Hematopoietic multipotent progenitor cell treated with erythropoietin and hydrocortisone succinate and interleukin-3 and kit ligand, for 8 days (in vitro differentiated cells): ENCODE data around the gene RBM42.
"Not testable (repeated sequence)": the region's sequence is repeated elsewhere in the genome, so short reads cannot be mapped to it uniquely, and the experiment has no call there.

Experiments used
- DNase-seq: peaks from one replicate; pipeline ENCODE4 v3.0.0-alpha.2; 2015

The RBM42 gene

DNA sequence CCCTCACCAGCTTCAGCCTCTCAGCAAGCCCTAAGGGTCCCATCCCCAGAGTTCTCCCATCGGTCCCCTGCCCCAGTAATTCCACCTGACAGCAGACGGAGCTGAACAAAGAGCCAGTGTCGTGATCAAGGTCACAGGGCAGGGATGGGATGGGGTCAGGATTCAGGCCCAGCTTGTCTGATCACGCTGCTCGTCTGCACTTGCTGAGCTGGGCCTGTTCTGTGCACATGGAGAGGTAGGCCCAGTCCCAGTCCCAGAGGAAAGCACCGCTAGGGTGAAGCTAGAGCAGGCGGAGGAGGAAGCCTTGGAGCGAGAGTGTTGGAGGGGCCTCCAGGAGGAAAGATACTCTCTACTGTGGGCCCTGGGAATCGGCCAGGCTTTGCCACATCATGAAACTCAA lies 7.1 kb upstream of the RBM42 start:
- no peak for DNase-seq

DNA sequence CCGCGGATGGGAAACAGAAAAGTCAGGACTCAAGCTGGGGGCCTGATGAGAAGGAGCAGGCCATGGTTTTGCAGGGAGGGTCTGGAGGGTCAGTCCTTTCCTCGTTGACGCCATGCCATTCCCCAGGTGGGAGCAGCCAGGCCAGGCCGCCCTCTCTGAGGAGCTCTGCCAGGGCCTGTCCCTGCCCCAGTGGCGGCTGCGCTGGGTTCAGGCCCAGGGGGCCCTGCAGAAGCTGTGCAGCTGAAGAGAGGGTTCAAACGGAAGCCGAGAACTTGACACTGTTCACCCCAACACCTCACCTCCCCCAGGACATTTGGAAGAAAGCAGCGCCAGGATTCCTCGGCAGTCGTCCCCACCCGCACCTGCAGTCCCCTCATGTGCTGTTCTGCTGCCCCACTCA lies 6.1 kb upstream of the RBM42 start:
- DNase-seq = no peak

DNA sequence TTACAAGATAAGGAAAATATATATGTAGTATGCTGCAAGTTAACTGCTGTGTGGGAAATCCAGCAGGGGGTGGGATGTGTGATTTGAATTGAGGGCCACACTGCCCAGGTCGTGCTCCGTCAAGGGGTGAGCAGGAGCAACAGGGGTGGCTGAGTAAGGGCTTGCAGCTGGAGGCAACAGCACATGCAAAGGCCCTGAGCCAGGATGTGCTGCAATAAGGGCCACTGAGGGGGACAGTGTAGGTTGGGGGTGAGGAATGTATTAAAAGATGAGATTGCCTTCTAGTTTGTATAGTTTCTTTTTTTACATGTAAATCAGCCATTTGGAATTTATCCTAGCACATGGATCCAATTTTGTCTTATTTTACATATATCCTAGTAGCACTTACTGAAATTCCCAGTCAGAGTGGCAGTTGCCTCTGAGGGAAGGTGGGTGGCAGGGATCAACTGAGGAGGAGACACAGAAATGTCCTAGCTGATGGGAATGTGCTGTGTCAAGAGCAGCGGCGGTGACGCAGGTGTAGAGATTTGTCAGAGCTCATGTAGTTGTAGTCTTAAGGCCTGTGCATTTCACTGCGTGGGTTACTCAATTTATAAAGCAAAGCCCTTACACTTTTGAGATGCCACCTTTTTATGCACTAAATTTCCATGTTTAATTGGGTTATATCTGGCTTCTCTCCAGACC lies 5.4 kb upstream of the RBM42 start:
- DNase-seq = no peak

DNA sequence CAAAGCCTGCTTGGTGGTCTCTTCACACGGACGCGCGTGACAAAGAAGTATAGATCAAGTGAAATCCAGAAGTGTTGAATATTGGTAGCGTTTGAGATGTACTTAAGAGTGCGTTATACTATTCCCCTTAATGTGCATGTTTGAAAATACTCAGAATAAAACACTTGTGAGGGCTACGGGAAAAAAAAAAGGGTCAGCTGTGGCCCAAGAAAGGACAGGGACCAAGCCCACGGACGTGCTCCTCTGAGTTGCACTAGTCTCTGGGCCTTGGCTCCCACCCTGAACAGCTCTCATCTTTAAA lies 622 bp upstream of the RBM42 start:
- DNase-seq = no peak

DNA sequence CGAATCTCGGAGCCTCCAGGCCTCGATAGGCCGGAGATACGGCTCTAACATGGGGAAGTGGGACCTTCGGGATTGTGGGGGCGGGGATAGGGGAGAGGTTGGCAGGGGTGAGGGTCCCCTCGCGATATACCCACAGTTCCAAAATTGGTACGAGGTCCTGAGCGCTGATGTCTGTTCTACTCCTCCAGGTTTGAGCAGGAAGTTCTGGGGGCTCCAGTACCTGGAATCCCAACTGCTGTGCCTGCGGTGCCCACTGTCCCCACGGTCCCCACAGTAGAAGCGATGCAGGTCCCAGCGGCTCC lies 447 bp downstream of the RBM42 start:
- no peak for DNase-seq

DNA sequence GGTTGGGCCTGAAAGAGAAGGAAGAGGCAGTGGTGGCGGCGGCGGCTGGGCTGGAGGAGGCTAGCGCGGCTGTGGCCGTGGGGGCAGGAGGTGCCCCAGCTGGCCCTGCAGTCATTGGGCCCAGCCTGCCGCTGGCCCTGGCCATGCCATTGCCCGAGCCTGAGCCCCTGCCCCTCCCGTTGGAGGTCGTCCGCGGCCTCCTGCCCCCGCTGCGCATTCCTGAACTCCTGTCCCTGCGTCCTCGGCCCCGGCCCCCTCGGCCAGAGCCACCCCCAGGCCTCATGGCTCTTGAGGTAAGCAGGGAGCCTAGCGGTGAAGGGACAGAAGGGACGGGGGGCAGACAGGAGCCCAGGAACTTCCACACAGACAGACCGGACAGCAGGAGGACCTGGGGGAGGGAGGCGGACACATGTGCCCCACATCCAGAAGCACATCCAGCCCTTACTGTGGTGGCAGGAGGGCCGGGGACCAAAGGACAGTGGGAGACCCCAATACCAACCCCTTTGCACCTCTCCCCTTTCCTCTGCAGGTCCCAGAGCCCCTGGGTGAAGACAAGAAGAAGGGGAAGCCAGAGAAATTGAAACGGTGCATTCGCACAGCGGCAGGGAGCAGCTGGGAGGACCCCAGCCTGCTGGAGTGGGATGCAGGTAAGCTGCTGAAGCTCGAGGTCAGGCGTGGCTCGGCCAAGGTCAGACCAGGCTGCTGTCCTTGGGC lies 5.0 kb downstream of the RBM42 start:
- DNase-seq = no peak

DNA sequence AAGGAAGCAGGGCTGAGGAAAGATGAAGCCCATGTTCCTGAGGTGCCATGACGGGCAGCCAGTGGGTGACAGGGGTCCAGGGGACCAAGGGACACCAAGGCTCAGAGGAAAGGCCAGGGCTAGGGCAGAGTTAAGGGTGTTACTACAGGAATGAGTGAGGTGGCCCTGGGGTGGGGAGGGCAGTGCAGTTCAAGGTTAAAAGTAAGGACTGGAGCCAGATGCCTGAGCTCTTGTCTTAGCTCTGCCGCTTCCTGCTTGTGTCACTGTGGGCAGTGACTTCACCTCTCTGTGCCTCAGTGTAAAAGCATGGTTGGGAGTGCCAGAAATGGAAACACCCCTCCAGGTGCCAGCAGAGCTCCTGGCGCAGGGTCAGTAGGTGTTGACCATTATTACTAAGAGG lies 7.8 kb downstream of the RBM42 start:
- DNase-seq = no peak

DNA sequence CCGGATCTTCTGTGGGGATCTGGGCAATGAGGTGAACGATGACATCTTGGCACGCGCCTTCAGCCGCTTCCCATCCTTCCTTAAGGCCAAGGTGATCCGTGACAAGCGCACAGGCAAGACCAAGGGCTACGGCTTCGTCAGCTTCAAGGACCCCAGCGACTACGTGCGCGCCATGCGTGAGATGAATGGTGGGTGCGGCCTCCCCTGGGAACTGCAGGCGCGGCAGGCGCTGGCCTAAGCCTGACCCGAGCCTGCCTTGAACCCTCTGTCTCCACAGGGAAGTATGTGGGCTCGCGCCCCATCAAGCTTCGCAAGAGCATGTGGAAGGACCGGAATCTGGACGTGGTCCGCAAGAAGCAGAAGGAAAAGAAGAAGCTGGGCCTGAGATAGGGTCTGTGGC lies 8.3 kb downstream of the RBM42 start:
- DNase-seq = no peak

DNA sequence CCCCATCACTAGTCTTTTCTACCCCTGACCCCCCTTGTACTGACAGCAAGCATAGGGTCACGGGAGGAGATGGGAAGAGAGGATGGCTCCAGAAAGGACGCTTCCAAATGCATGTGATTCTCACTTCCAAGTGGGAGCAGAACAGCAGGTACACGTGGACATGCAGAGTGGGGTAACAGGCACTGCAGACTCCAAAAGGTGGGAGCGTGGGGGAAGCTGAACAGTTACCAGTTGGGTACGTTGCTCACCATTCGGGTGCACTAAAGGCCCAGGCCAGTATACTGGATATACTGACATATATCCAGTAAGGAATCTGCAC lies 10.4 kb downstream of the RBM42 start:
- no peak for DNase-seq

DNA sequence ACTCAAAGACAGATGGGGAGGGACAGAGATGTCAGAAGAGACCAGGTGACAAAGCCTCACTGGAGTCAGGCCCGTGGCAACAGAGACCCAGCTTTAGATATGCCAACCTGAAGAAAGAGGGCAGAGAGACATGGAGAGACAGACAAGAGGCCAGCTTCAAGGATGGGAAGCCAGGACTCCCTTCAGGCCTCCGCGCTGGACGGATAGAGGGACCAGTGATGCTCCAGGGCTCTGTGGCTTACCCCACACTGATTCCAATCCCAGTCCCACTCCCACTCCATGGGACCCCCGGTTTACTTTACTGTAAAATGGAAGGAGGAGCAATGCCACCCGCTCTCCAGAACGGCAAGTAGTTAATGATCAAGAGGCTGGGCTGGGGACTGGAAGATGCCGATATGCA lies 11.0 kb downstream of the RBM42 start:
- DNase-seq = no peak

DNA sequence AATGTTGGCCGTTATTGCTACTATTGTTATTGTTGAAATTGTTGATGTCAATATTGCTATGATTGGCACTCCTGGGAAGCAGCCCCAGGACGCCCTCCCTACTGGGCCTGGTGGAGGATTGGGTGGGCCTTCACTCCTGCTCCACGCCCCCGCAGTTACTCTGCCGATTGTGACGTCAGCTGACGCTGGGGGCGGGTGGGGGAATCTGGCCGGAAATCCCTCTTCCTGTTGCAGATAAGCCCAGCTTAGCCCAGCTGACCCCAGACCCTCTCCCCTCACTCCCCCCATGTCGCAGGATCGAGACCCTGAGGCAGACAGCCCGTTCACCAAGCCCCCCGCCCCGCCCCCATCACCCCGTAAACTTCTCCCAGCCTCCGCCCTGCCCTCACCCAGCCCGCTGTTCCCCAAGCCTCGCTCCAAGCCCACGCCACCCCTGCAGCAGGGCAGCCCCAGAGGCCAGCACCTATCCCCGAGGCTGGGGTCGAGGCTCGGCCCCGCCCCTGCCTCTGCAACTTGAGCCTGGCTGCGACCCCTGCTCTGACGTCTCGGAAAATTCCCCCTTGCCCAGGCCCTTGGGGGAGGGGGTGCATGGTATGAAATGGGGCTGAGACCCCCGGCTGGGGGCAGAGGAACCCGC lies 12.8 kb downstream of the RBM42 start, which contains the start of gene ETV2:
Gene ETV2 (plus strand): TSS at position 231 of the 637 bp plus-strand sequence. CDS start 716 bp downstream, outside the sequence.
- peak; percentile 70 for DNase-seq

DNA sequence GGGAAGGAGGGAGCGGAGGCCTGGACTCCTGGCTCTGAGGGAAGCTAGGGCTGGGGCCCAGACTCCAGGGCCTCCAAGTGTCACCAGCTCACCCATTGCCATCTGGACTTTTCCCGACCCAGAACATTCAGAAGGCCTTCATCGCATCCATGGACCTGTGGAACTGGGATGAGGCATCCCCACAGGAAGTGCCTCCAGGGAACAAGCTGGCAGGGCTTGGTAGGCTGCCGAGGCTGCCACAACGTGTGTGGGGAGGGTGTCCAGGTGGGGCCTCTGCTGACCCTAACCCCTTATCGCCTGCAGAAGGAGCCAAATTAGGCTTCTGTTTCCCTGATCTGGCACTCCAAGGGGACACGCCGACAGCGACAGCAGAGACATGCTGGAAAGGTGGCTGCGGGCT lies 13.5 kb downstream of the RBM42 start:
- DNase-seq = no peak

DNA sequence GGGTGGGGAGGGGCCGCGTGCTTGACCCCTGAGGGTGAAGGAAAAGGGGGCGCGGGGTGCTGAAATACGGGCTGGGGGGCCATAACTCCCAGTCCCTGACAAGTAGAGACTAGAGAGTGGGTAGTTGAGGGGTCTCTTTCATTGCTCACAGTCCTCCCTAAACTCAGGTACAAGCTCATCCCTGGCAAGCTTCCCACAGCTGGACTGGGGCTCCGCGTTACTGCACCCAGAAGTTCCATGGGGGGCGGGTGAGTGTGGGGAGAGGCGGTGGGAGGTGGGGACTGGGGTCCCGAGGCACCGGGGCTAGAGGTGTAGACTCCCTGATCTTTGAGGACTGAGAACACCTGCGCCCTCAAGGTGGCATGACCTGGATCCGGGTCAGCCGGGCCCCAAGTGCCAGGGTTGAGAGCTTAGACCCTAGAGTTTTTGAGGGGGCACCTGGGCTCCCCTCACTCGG lies 14.0 kb downstream of the RBM42 start:
- DNase-seq = no peak

DNA sequence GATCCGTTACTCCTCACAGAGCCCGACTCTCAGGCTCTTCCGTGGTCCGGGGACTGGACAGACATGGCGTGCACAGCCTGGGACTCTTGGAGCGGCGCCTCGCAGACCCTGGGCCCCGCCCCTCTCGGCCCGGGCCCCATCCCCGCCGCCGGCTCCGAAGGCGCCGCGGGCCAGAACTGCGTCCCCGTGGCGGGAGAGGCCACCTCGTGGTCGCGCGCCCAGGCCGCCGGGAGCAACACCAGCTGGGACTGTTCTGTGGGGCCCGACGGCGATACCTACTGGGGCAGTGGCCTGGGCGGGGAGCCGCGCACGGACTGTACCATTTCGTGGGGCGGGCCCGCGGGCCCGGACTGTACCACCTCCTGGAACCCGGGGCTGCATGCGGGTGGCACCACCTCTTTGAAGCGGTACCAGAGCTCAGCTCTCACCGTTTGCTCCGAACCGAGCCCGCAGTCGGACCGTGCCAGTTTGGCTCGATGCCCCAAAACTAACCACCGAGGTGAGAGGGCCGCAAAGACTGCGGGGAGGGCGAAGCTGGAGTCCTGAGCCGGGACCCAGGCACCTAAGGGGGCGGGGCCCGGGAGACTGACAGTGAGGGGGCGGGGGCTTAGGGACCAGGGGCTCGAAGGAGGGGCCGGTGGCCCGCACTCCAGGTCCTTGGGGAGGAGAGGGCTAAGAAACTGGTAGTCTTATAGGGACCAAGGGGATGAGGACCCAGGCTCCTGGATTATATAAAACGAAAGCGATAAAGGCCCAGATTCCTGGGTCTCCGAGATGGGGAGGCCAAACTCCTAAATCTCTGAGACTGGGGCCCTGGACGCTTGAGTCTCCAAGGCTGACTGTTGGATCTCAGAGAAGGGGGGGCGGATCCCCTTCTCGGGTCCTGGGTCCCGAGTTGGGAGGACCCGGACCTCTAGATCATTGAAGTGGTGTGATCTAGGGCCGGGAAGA lies 14.7 kb downstream of the RBM42 start:
- peak; percentile 83 for DNase-seq

DNA sequence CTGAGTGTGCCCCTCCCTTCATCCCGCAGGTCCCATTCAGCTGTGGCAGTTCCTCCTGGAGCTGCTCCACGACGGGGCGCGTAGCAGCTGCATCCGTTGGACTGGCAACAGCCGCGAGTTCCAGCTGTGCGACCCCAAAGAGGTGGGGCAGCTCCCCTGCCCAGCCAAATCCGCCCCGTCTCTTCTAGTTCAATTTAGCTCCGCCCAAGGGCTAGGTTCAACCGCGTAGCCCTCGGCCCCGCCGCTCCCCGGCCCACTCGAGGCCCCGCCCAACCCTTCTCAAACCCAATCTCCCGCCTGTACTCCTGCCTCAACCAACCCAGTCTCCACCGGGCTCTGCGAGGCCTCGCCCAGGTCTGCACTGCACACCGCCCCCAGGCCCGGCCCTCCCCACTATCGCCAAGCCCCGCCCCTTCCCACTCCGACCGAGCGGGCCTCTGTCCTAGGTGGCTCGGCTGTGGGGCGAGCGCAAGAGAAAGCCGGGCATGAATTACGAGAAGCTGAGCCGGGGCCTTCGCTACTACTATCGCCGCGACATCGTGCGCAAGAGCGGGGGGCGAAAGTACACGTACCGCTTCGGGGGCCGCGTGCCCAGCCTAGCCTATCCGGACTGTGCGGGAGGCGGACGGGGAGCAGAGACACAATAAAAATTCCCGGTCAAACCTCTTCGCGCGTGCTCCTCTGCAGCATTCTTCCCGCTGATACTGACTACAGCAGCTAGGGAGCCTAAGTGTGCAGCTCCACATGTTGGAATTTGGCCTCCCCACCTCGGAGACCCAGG lies 15.6 kb downstream of the RBM42 start:
- peak; percentile 97 for DNase-seq

DNA sequence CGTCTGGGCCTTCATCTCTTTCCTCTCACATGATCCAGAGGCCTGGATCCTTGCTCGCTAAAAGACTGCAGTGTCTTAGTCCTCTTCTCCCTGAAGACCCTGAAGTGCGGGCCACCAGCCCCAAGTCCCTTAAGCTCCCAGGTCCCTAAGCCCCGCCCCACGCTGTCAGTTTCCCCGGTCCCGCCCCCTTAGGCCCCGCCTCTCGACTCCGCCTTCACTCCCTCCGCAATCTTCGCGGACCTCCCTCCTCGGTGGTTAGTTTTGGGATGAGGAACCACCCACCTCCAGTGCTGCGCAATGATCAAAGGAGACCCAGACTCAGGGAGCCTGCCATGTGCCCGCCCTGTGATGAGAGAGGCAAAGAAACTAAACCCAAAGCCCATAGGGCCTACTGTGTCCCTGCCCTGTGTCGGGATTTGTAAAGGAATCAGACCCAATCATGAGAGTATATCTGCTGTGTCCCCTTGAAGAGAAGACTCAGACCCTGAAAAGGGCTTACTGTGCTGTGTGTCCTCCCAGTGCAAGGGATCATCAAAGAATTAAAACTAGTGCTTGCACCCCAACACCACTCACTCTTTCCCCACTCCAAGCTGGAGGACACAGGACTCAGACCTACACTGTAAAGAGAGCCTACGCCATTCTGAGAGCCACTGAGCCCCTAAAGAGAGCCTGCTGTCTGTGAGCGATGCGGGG lies 16.3 kb downstream of the RBM42 start:
- DNase-seq = peak; percentile 80

DNA sequence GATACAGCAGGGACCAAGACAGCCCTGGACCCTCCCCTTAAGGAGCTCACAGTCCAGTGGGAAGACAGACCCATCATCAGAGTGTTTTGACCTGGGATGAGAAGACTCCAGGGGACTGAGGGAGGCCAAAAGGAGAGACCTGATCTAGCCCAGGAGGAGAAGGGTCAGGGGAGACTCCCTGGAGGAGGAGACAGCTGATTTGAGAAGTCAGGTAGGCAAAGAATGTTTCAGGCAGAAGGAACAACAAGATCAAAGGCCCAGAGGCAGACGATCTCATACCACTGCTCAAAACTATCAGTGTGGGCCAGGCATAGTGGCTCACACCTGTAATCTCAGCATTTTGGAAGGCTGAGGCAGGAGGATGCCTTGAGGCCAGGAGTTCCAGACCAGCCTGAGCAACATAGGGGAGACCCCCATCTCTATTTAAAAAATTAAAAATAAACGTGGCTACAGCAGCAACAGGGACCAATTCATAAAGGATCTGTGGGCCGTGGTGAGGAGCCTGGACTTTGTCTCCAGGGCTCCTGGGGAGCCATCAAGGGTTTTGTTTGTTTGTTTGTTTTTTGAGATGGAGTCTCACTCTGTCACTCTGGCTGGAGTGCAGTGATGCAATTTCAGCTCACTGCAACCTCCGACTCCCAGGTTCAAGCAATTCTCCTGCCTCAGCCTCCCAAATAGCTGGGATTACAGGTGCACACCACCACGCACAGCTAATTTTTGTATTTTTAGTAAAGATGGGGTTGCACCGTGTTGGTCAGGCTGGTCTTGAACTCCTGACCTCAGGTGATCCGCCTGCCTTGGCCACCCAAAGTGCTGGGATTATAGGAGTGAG lies 17.1 kb downstream of the RBM42 start:
- DNase-seq = no peak

DNA sequence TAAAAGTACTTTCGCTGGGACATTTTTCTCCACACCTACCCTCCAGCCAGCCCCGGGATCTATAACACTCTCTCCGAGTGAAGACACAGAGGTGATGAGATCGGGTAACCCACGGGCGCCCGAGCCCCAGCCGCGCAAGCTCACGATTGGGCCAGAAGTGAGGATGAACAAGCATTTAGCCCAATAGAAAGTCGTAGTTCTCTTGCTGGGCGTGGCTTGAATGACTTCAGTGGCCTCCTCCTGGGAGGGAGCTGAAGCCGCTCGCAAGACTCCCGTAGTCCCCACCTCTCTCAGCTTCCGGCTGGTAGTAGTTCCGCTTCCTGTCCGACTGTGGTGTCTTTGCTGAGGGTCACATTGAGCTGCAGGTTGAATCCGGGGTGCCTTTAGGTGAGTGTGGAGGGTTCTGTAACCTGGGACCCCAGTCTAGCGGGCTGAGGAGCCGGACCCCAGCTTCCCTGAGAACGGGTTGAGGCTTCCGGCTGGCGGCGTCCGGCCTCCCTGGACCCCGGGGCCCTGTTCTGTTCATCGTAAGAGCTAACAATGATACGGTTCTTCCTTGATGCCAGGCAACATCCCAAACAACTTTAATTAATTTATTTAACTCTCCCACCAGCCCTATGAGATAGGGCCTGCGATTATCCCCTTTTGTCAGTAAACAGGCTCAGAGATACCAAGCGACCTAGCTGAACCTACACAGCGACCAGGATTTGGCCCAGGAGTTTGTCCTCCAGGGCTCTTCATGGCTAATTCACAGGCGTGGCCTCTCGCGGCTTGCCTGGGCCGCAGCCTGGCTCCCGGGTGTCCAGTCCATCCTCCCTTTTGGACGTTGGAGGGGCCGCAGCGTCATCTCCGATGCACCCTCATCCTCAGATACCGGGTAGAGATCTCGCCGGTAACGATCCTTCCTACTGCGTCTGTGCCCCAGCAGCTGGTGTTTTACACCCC lies 19.5 kb downstream of the RBM42 start, which contains the start of gene COX6B1:
Gene COX6B1 (plus strand): TSS at position 307 of the 945 bp plus-strand sequence. CDS start 2,921 bp downstream, outside the sequence.
- peak; percentile 99 for DNase-seq

DNA sequence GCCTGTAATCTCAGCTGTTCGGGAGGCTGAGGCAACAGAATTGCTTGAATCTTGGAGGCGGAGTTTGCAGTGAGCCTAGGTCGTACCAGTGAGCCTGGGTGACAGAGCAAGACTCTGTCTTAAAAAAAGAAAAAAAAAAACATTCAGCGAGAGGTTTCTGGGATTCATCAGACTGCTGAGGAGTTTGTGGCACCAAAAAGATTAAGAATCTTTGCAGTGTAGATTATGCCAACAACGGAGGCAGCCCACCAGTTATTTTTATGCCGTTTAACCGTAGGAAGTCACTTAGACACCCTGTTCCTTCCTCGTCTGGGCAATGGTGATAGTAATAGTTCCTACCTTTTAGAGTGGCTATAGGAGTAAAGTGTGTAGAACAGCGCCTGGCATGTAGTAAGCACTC lies 21.7 kb downstream of the RBM42 start:
- DNase-seq = no peak

DNA sequence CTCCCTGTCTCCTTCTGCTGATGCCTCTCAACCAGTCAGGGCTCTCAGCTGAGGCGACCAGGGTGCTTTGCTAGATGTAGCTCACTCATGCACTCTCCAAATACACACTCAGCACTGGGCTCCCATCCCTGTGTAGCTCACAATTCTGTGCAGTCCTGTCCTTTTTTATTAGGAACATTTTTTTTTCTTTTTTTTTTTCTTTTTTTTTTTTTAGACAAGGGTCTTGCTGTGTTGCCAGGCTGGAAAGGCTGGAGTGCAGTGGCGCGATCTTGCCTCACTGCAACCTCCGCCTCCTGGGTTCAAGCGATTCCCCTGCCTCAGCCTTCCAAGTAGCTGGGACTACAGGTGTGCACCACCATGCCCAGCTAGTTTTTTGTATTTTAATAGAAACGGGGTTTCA lies 26.0 kb downstream of the RBM42 start:
- not testable (repeated sequence) for DNase-seq
